Anterior cingulate cortex (tissue), 58 donors: ENCODE data around the gene ZNF296.

Experiments used
- DNase-seq, 58 donors: peaks; one replicate each; lab custom pipeline; 2025; lab: John Stamatoyannopoulos, UW

ZNF296 gene

GRCh38 chr19:45103508-45104319 lies 27.4 kb upstream of the ZNF296 start:
- peak in 6 of 58 donors; percentile 9 to 47 (median 14) for DNase-seq

- peak in 50 of 58 donors; percentile 12 to 80 (median 48) for DNase-seq
These were observed 26.9 kb upstream of the ZNF296 start for GRCh38 chr19:45103156-45103507.

GRCh38 chr19:45102481-45102880 lies 26.2 kb upstream of the ZNF296 start:
- DNase-seq = no peak

GRCh38 chr19:45101806-45102205 lies 25.5 kb upstream of the ZNF296 start:
- DNase-seq = no peak

GRCh38 chr19:45100846-45101252 lies 24.6 kb upstream of the ZNF296 start:
- DNase-seq = no peak

GRCh38 chr19:45100201-45100600 lies 23.9 kb upstream of the ZNF296 start:
- DNase-seq = no peak

GRCh38 chr19:45099467-45100191 lies 23.4 kb upstream of the ZNF296 start:
- DNase-seq = peak in 21 of 58 donors; percentile 14 to 64 (median 34)

- peak in 57 of 58 donors; percentile 31 to 88 (median 71) for DNase-seq
These were observed 22.5 kb upstream of the ZNF296 start for GRCh38 chr19:45098521-45099466.

- DNase-seq = peak in 48 of 58 donors; percentile 24 to 82 (median 52)
These were observed 21.7 kb upstream of the ZNF296 start for GRCh38 chr19:45097776-45098520.

- no peak for DNase-seq
These were observed 21.1 kb upstream of the ZNF296 start for GRCh38 chr19:45097450-45097775.

GRCh38 chr19:45096700-45097099 lies 20.4 kb upstream of the ZNF296 start:
- DNase-seq = no peak

- DNase-seq = no peak
These were observed 19.5 kb upstream of the ZNF296 start for GRCh38 chr19:45095496-45096413.

- DNase-seq = no peak
These were observed 18.4 kb upstream of the ZNF296 start for GRCh38 chr19:45094707-45095106.

- DNase-seq = no peak
These were observed 17.9 kb upstream of the ZNF296 start for GRCh38 chr19:45094137-45094536.

GRCh38 chr19:45092747-45093678 lies 16.7 kb upstream of the ZNF296 start, which contains the start of gene PPP1R37:
TSS of gene PPP1R37 (plus strand) at chr19:45093179. CDS start at chr19:45093326, 147 bp downstream.
- DNase-seq = peak; percentile 42 to 94 (median 87)

GRCh38 chr19:45091031-45091923 lies 15.0 kb upstream of the ZNF296 start:
- DNase-seq = peak; percentile 83 to 99 (median 98)

- no peak for DNase-seq
These were observed 14.3 kb upstream of the ZNF296 start for GRCh38 chr19:45090606-45091005.
